Liver (tissue), 3 donors: ENCODE measurements around the gene KIAA0930.

Experiments used
- ATF3 ChIP-seq: IDR thresholded peaks from 2 replicates; pipeline ENCODE4 v1.6.1; 2016; ENCODE audit warnings: antibody characterized with exemption
- CTCF ChIP-seq: fragments of 150-350 bp; IDR thresholded peaks from 2 replicates; pipeline ENCODE4 v1.5.1; 2017; ENCODE audit warnings: improper control_type of control experiment, low read depth, low read length; ENCODE audit not compliant: missing input control
- MAX ChIP-seq: IDR thresholded peaks from 2 replicates; pipeline ENCODE4 v1.6.1; 2016; ENCODE audit warnings: antibody characterized with exemption
- RXRA ChIP-seq, 2 donors: IDR thresholded peaks; 2 replicates each; pipeline ENCODE4 v1.6.1; 2017 to 2018; ENCODE audit warnings: antibody characterized with exemption in 2 of 2, mild to moderate bottlenecking in 1 of 2
- YY1 ChIP-seq: IDR thresholded peaks from 2 replicates; pipeline ENCODE4 v1.6.1; 2016; ENCODE audit warnings: antibody characterized with exemption, mild to moderate bottlenecking
- donor health status: healthy.
- donor health status: healthy.

- TF ChIP-seq MAX (no peak), CTCF (no peak), RXRA (IDR thresholded peaks at IDR 0.05) (no peak), ATF3 (no peak), YY1 (no peak)
These were observed 1.0 kb downstream of the KIAA0930 start for GRCh38 chr22:45239681-45240051.
